ENCODE data around the gene MOB2.
A peak's percentile ranks its signal among the peaks of the same experiment; 100 is the strongest.

MOB2 gene

GRCh38 chr11:1480555-1481482 lies 5.8 kb downstream of the MOB2 start:
- CTCF ChIA-PET: interaction anchor here (1.4 kb wide), 1 partner anchor 94 kb away, joined by 3 read pairs; no protein-coding TSS in a partner anchor
- no peak overlapping the region for H3K4me3 Mint-ChIP-seq
- H3K27me3 Mint-ChIP-seq: no peaks in the 10 kb centered on the region
- peaks cover 16% of the 10 kb centered on the region for H3K36me3 Mint-ChIP-seq
- no peaks in the 10 kb centered on the region for H3K9me3 Mint-ChIP-seq
- DNase-seq: no peak
- no peaks in the 10 kb centered on the region for H3K4me1 Mint-ChIP-seq
- no peak overlapping the region for H3K27ac Mint-ChIP-seq

- no peak for DNase-seq
- Mint-ChIP-seq H3K36me3 (peaks cover 16% of the 10 kb centered on the region), H3K4me3 (no peak overlapping the region), H3K27me3 (no peaks in the 10 kb centered on the region), H3K27ac (no peak overlapping the region), H3K4me1 (no peaks in the 10 kb centered on the region), H3K9me3 (no peaks in the 10 kb centered on the region)
- CTCF ChIA-PET: interaction anchor here (1.4 kb wide), 1 partner anchor 95 kb away, joined by 3 read pairs; no protein-coding TSS in a partner anchor
Measured at GRCh38 chr11:1480191-1480554, 6.4 kb downstream of the MOB2 start.

GRCh38 chr11:1479678-1480118 lies 6.9 kb downstream of the MOB2 start:
- no peaks in the 10 kb centered on the region for H3K4me1 Mint-ChIP-seq
- no peak for DNase-seq
- CTCF ChIA-PET: interaction anchor here (1.4 kb wide), 1 partner anchor 95 kb away, joined by 3 read pairs; no protein-coding TSS in a partner anchor
- H3K27ac Mint-ChIP-seq: no peak overlapping the region
- no peaks in the 10 kb centered on the region for H3K27me3 Mint-ChIP-seq
- no peaks in the 10 kb centered on the region for H3K9me3 Mint-ChIP-seq
- no peak overlapping the region for H3K4me3 Mint-ChIP-seq
- peaks cover 16% of the 10 kb centered on the region for H3K36me3 Mint-ChIP-seq

GRCh38 chr11:1479006-1479677 lies 7.4 kb downstream of the MOB2 start:
- Mint-ChIP-seq H3K36me3 (peaks cover 17% of the 10 kb centered on the region), H3K4me1 (no peaks in the 10 kb centered on the region), H3K27ac (peak overlapping the region; percentile 2)

GRCh38 chr11:1478544-1478943 lies 8.0 kb downstream of the MOB2 start:
- no peaks in the 10 kb centered on the region for H3K4me1 Mint-ChIP-seq
- no peak overlapping the region for H3K27ac Mint-ChIP-seq
- no peaks in the 10 kb centered on the region for H3K9me3 Mint-ChIP-seq
- H3K4me3 Mint-ChIP-seq: no peak overlapping the region
- DNase-seq: no peak
- H3K36me3 Mint-ChIP-seq: peaks cover 19% of the 10 kb centered on the region
- CTCF ChIA-PET: no interaction called here
- H3K27me3 Mint-ChIP-seq: no peaks in the 10 kb centered on the region

More at GRCh38 chr11:1479006-1479677, 7.4 kb downstream of the MOB2 start:
- CTCF ChIA-PET: no interaction called here
- H3K4me3 Mint-ChIP-seq: no peak overlapping the region
- no peaks in the 10 kb centered on the region for H3K9me3 Mint-ChIP-seq
- H3K27me3 Mint-ChIP-seq: no peaks in the 10 kb centered on the region
- no peak for DNase-seq

GRCh38 chr11:1478011-1478410 lies 8.6 kb downstream of the MOB2 start:
- no peaks in the 10 kb centered on the region for H3K27me3 Mint-ChIP-seq
- DNase-seq: no peak
- no peak overlapping the region for H3K27ac Mint-ChIP-seq
- no peaks in the 10 kb centered on the region for H3K4me1 Mint-ChIP-seq
- H3K36me3 Mint-ChIP-seq: peaks cover 19% of the 10 kb centered on the region
- no peak overlapping the region for H3K4me3 Mint-ChIP-seq
- H3K9me3 Mint-ChIP-seq: no peaks in the 10 kb centered on the region
- CTCF ChIA-PET: no interaction called here

- H3K4me3 Mint-ChIP-seq: no peak overlapping the region
- H3K27ac Mint-ChIP-seq: peak overlapping the region; percentile 56
- no peak for DNase-seq
- CTCF ChIA-PET: no interaction called here
- H3K9me3 Mint-ChIP-seq: no peaks in the 10 kb centered on the region
- no peaks in the 10 kb centered on the region for H3K4me1 Mint-ChIP-seq
- peaks cover 19% of the 10 kb centered on the region for H3K36me3 Mint-ChIP-seq
- H3K27me3 Mint-ChIP-seq: no peaks in the 10 kb centered on the region
Measured at GRCh38 chr11:1476940-1477736, 9.4 kb downstream of the MOB2 start.

- Mint-ChIP-seq H3K4me3 (no peak overlapping the region), H3K27me3 (no peaks in the 10 kb centered on the region), H3K27ac (no peak overlapping the region), H3K36me3 (peaks cover 21% of the 10 kb centered on the region), H3K4me1 (no peaks in the 10 kb centered on the region), H3K9me3 (no peaks in the 10 kb centered on the region)
- CTCF ChIA-PET: no interaction called here
- no peak for DNase-seq
Measured at GRCh38 chr11:1475841-1476240, 10.7 kb downstream of the MOB2 start.

GRCh38 chr11:1473786-1474185 lies 12.8 kb downstream of the MOB2 start:
- Mint-ChIP-seq H3K4me3 (no peak overlapping the region), H3K9me3 (no peaks in the 10 kb centered on the region), H3K4me1 (no peaks in the 10 kb centered on the region), H3K27ac (no peak overlapping the region), H3K27me3 (no peaks in the 10 kb centered on the region), H3K36me3 (peaks cover 15% of the 10 kb centered on the region)
- CTCF ChIA-PET: no interaction called here
- no peak for DNase-seq

- Mint-ChIP-seq H3K36me3 (peaks cover 10% of the 10 kb centered on the region), H3K27ac (peak overlapping the region; percentile 30), H3K4me1 (no peaks in the 10 kb centered on the region), H3K9me3 (no peaks in the 10 kb centered on the region), H3K4me3 (no peak overlapping the region), H3K27me3 (no peaks in the 10 kb centered on the region)
- CTCF ChIA-PET: no interaction called here
- DNase-seq: no peak
Measured at GRCh38 chr11:1473011-1473628, 13.5 kb downstream of the MOB2 start.

GRCh38 chr11:1472180-1473005 lies 14.2 kb downstream of the MOB2 start:
- Mint-ChIP-seq H3K36me3 (peaks cover 11% of the 10 kb centered on the region), H3K27me3 (no peaks in the 10 kb centered on the region), H3K4me1 (no peaks in the 10 kb centered on the region), H3K4me3 (no peak overlapping the region), H3K27ac (no peak overlapping the region), H3K9me3 (no peaks in the 10 kb centered on the region)
- DNase-seq: no peak
- CTCF ChIA-PET: no interaction called here

GRCh38 chr11:1471736-1472135 lies 14.8 kb downstream of the MOB2 start:
- no peak for DNase-seq
- H3K4me3 Mint-ChIP-seq: no peak overlapping the region
- CTCF ChIA-PET: no interaction called here
- H3K36me3 Mint-ChIP-seq: peaks cover 11% of the 10 kb centered on the region
- no peaks in the 10 kb centered on the region for H3K9me3 Mint-ChIP-seq
- no peaks in the 10 kb centered on the region for H3K27me3 Mint-ChIP-seq
- H3K4me1 Mint-ChIP-seq: no peaks in the 10 kb centered on the region
- no peak overlapping the region for H3K27ac Mint-ChIP-seq
